Muscle of leg (tissue), 11 donors: ENCODE results near the gene NRK. TPM values are rescaled to one million over a fixed set of nuclear protein-coding genes. Genes with fewer than 3 reads are reported as not detected.
A peak's percentile ranks its signal among the peaks of the same experiment; 100 is the strongest.
"Not testable (repeated sequence)": the region's sequence is repeated elsewhere in the genome, so short reads cannot be mapped to it uniquely, and the experiment has no call there.

Experiments
- DNase-seq: peaks from one replicate; pipeline ENCODE4 v3.0.0; 2013
- H3K27ac ChIP-seq: one replicate; pipeline ENCODE4 v1.5.1; 2013; ENCODE audit warnings: mild to moderate bottlenecking, low read length, control low read depth
- H3K27me3 ChIP-seq: one replicate; pipeline ENCODE4 v1.6.1; 2013; ENCODE audit warnings: low read length; ENCODE audit not compliant: control insufficient read depth, insufficient read depth
- H3K36me3 ChIP-seq: one replicate; pipeline ENCODE4 v1.6.1; 2013; ENCODE audit warnings: low read length; ENCODE audit not compliant: control insufficient read depth, insufficient read depth
- H3K4me1 ChIP-seq: one replicate; pipeline ENCODE4 v1.6.1; 2013; ENCODE audit warnings: low read length; ENCODE audit not compliant: control insufficient read depth, insufficient read depth
- H3K4me3 ChIP-seq: one replicate; pipeline ENCODE4 v1.5.1; 2013; ENCODE audit warnings: low read length, control low read depth
- H3K9me3 ChIP-seq: replicated peaks from 2 replicates; pipeline ENCODE4 v1.6.1; 2013; ENCODE audit warnings: low read depth, low read length; ENCODE audit not compliant: control insufficient read depth
- WGBS: methylation state at CpG from one replicate; pipeline ENCODE4 v1.1.5; 2013; ENCODE audit warnings: missing lambda C conversion rate; ENCODE audit not compliant: insufficient coverage; 5-methylcytosine and 5-hydroxymethylcytosine counted together
- polyA plus RNA-seq, 8 donors: library from polyadenylated mRNA; unstranded; fragments of 120-200 nt; gene quantifications; one replicate each; pipeline versions ENCODE4 v1.2.1 to v1.2.3, GENCODE V29; 2013; ENCODE audit warnings: inconsistent platforms in 1 of 8, low replicate concordance in 1 of 8; ENCODE audit not compliant: insufficient read length in 8 of 8, insufficient read depth in 1 of 8
- total RNA-seq: library from RNA; stranded (reverse); fragments of 120-200 nt; gene quantifications from one replicate; pipeline ENCODE4 v1.2.4, GENCODE V29; 2013

The NRK gene
- total and polyA plus RNA-seq, 9 donors: 113 to 225 (median 205) TPM

- no peak overlapping the region for H3K4me3 ChIP-seq
- H3K9me3 ChIP-seq: peaks cover 2% of the 10 kb centered on the region
- H3K27ac ChIP-seq: no peak overlapping the region
- no peaks in the 10 kb centered on the region for H3K36me3 ChIP-seq
- WGBS: 57% methylated on average over 1 of the region's 3 CpGs
- no peaks in the 10 kb centered on the region for H3K4me1 ChIP-seq
- DNase-seq: no peak
- H3K27me3 ChIP-seq: peaks cover 15% of the 10 kb centered on the region
These were observed 151.0 kb downstream of the NRK start for GRCh38 chrX:105973387-105973739.

GRCh38 chrX:105975382-105975781 is 153.0 kb downstream of the NRK start:
- Histone ChIP-seq H3K9me3 (peaks cover 2% of the 10 kb centered on the region), H3K4me3 (no peak overlapping the region), H3K27ac (no peak overlapping the region), H3K36me3 (no peaks in the 10 kb centered on the region), H3K27me3 (peaks cover 4% of the 10 kb centered on the region), H3K4me1 (no peaks in the 10 kb centered on the region)
- peak; percentile 44 for DNase-seq

GRCh38 chrX:105981772-105982485 is 159.6 kb downstream of the NRK start:
- DNase-seq: no peak
- H3K36me3 ChIP-seq: no peaks in the 10 kb centered on the region
- no peak overlapping the region for H3K4me3 ChIP-seq
- peaks cover 2% of the 10 kb centered on the region for H3K9me3 ChIP-seq
- no peaks in the 10 kb centered on the region for H3K4me1 ChIP-seq
- H3K27ac ChIP-seq: no peak overlapping the region
- peaks cover 15% of the 10 kb centered on the region for H3K27me3 ChIP-seq
- WGBS: 68% methylated on average over 15 of the region's 15 CpGs

GRCh38 chrX:105988487-105988886 is 166.1 kb downstream of the NRK start:
- DNase-seq, H3K4me1 ChIP-seq, H3K4me3 ChIP-seq, H3K9me3 ChIP-seq, H3K27me3 ChIP-seq, H3K36me3 ChIP-seq, H3K27ac ChIP-seq: not testable (repeated sequence)
- WGBS: 80% methylated on average over 1 of the region's 5 CpGs

- H3K27ac ChIP-seq: no peak overlapping the region
- DNase-seq: no peak
- H3K36me3 ChIP-seq: no peaks in the 10 kb centered on the region
- WGBS: 67% methylated on average over 1 of the region's 1 CpG
- H3K9me3 ChIP-seq: no peaks in the 10 kb centered on the region
- H3K27me3 ChIP-seq: no peaks in the 10 kb centered on the region
- H3K4me1 ChIP-seq: no peaks in the 10 kb centered on the region
- H3K4me3 ChIP-seq: no peak overlapping the region
These were observed 177.0 kb downstream of the NRK start for GRCh38 chrX:105999294-105999693.

GRCh38 chrX:106000203-106000602 is 177.9 kb downstream of the NRK start:
- Histone ChIP-seq H3K27me3 (no peaks in the 10 kb centered on the region), H3K36me3 (no peaks in the 10 kb centered on the region), H3K27ac (no peak overlapping the region), H3K4me1 (no peaks in the 10 kb centered on the region), H3K9me3 (no peaks in the 10 kb centered on the region), H3K4me3 (no peak overlapping the region)
- no peak for DNase-seq

- H3K4me3 ChIP-seq, DNase-seq: not testable (repeated sequence)
These were observed 178.3 kb downstream of the NRK start for GRCh38 chrX:106000609-106001008.

GRCh38 chrX:106005684-106006083 is 183.3 kb downstream of the NRK start:
- peaks cover 3% of the 10 kb centered on the region for H3K27me3 ChIP-seq
- 43% methylated on average over 1 of the region's 2 CpGs for WGBS
- no peak overlapping the region for H3K27ac ChIP-seq
- no peaks in the 10 kb centered on the region for H3K4me1 ChIP-seq
- no peaks in the 10 kb centered on the region for H3K36me3 ChIP-seq
- H3K4me3 ChIP-seq: no peak overlapping the region
- DNase-seq: no peak
- H3K9me3 ChIP-seq: peaks cover 3% of the 10 kb centered on the region

More at GRCh38 chrX:106000609-106001008, 178.3 kb downstream of the NRK start:
- not testable (repeated sequence) for H3K36me3 ChIP-seq, H3K27ac ChIP-seq, H3K4me1 ChIP-seq, H3K9me3 ChIP-seq, H3K27me3 ChIP-seq
- 75% methylated on average over 3 of the region's 5 CpGs for WGBS

- DNase-seq: no peak
These were observed 185.5 kb downstream of the NRK start for GRCh38 chrX:106007815-106008214.

More at GRCh38 chrX:106007815-106008214, 185.5 kb downstream of the NRK start:
- peaks cover 8% of the 10 kb centered on the region for H3K27me3 ChIP-seq
- peaks cover 5% of the 10 kb centered on the region for H3K9me3 ChIP-seq
- no peaks in the 10 kb centered on the region for H3K4me1 ChIP-seq
- H3K4me3 ChIP-seq: no peak overlapping the region
- no CpG with 5 or more reads among the region's 1 CpG for WGBS
- no peak overlapping the region for H3K27ac ChIP-seq
- no peaks in the 10 kb centered on the region for H3K36me3 ChIP-seq
